Fibroblast of peridontal ligament (primary cell): ENCODE results near the gene REELD1.

Source experiments
- DNase-seq: peaks from one replicate; pipeline ENCODE4 v3.0.0-alpha.2; 2010; ENCODE audit errors: extremely low read depth

Gene REELD1

DNA sequence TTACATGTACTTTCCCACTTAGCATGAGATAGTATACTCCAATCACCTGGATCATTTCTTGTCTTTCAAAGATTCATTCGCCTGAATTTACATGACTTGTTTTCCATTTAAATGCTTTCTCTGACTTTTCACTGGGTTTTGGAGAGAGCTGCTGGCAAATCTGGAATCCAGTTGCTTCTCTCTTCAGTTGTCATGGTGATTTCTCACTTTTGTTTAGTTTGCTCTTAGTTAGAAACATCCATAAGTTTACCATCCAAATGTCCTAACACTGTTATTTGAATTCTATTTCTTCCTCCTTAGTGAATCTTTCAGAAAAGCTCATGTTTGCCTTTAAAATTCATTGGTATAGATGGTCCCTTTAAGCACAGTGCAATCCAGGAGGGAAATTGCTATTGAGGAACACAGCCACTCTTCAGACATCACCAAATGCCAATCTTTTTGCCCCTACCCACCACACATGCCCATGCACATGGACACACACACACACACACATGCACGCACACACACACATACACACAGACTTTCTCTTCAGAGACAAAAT lies 51.7 kb downstream of the REELD1 start:
- no peak for DNase-seq

DNA sequence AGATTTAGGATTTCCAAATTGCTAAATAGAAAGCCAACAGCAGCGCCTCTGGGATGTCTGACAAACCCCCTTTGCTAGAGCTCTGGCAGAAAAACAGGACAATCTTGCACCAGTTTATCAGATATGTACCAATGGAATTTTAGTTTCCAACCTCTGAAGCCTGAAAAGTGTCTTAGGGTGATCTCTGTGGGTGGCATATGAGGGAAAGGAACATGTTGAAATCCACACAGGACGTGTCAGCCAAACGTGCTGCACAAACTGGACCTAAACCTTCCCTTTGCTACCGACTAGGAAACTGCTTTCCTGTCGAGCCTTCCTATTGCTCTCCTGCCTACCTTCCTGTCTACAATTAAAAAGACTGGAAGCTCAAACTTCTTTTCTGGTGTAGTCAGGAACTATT lies 53.5 kb downstream of the REELD1 start:
- DNase-seq: no peak

DNA sequence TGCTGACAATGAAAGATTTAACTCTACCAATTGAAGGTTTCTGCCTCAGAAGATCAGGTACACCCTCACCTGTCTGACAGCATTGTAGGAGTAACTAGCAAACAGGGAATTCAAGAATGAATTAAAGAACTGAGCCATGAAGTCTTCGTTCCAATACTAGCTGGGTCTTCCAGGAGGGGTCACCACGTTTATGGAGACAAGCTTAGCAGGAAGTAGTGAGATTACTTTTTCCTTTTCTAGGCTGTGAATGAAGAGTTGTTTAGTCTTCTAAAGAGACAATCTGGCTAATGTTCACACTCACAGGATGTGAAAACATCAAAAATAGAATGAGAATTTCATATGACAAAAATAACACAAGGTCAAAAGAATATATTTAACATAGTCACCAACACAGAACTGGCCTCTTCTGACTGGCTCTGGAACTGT lies 54.9 kb downstream of the REELD1 start:
- DNase-seq: no peak

DNA sequence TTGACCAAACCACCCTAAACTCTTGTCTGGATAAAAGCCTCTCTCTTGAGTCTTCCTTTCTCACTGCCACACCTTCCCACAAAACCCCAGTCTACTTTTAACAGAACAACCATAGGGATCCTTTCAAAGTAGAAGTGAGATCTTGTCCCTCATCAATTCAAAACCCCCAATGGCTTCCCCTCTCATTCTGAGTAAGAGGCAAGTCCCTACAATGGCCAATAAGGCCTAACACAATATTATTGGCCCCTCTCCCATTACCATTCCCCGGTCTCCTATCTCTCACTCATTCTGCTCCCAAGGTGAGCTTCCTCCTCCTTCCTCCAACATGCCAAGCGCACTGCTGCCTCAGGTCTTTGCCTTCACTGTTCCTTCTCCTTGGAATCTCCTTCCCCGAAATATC lies 57.1 kb downstream of the REELD1 start:
- no peak for DNase-seq

DNA sequence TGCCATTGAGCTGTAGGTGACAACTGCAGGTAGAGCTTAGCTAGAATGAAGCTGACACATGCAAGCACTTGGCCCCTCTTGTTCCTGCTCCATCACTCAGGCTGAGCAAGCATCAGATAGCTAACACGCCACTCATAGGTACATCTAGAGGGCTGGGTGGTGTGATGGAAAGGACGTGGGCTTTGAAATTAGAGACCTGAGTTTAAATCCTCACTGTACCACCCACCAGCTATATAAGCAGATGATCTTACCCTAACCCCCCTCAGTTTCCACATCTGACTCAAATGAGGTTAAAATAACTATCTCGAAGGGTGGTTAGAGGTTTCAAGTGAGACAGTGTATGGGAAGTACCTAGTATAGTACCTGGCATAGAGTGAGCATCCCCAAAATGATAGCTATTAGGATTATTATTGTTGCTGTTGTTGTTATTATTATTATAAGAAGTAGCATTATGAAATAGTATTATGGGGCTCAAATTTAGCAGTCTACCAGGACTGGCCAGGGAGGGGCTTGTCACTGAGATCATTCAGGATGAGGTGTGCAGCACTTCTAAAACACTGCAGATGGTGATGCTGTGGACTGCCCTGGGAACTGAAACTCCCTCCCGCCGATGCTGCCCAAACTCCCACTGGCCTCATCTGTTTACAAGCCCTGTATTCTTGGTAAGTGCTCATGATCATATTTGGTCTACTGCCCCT lies 59.0 kb downstream of the REELD1 start:
- no peak for DNase-seq

DNA sequence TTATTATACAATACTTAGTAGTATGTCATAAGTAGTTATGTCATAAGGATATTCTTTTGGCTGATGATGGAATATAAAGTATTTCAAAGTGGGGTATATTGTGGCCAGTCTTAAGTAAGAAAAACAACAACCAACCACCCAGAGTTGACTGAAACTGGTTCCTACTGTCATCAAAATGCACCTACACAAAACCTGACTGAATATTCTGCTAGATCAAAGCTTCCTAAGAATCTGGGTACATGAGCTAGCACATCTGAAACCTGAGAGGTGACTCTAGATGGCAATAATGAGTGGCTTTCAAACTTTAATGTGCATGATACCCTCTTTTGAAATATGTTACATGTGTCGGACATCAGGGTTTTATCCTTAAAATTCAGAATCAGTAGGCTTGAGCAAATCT lies 60.4 kb downstream of the REELD1 start:
- no peak for DNase-seq

DNA sequence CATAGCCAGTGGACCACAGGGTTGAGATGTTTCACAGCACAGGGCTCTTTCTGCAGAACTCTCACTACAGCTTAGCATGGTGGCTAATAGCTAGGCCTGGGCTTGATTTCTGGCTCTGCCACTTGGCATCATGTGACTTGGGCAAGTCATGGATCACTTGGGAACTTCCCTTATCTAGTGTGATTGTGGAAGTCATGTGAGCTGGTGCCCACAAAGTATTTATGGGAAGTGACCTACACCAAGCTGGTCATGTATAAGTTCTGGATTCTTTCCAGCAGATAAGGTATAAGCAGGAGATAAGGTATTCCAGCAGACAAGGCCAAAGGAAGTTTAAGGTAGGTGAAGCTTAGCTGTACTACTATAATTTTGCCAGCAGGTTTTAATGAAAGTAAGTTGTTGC lies 61.0 kb downstream of the REELD1 start:
- DNase-seq: no peak

DNA sequence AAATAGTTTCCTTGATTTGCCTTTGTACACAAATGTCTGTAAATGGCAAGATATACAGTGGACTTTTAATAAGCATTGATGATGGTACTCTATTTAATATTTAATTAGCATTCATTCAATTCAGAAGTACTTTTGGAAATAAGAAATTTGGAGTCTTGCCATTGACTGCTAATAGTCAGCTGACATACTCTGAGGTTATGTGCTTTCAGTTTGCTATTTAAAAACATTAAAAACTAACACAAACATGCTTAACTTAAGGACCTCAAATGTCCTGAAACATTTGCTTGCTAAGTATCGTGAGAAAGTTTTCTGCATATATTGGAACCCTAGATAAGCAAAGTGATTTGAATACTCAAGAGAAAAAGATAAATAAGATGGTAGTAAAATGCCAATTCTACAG lies 64.6 kb downstream of the REELD1 start:
- DNase-seq: no peak
